HUDEP-2 (cell line): ENCODE measurements around the gene ZNF335.
"Not testable (repeated sequence)": the region's sequence is repeated elsewhere in the genome, so short reads cannot be mapped to it uniquely, and the experiment has no call there.

ENCODE experiments used
- DNase-seq, 76 experiments: peaks; one replicate each; lab custom pipeline; 2025; ENCODE audit not compliant: unreplicated experiment in 76 of 76; lab: John Stamatoyannopoulos, UW

Gene ZNF335

DNA sequence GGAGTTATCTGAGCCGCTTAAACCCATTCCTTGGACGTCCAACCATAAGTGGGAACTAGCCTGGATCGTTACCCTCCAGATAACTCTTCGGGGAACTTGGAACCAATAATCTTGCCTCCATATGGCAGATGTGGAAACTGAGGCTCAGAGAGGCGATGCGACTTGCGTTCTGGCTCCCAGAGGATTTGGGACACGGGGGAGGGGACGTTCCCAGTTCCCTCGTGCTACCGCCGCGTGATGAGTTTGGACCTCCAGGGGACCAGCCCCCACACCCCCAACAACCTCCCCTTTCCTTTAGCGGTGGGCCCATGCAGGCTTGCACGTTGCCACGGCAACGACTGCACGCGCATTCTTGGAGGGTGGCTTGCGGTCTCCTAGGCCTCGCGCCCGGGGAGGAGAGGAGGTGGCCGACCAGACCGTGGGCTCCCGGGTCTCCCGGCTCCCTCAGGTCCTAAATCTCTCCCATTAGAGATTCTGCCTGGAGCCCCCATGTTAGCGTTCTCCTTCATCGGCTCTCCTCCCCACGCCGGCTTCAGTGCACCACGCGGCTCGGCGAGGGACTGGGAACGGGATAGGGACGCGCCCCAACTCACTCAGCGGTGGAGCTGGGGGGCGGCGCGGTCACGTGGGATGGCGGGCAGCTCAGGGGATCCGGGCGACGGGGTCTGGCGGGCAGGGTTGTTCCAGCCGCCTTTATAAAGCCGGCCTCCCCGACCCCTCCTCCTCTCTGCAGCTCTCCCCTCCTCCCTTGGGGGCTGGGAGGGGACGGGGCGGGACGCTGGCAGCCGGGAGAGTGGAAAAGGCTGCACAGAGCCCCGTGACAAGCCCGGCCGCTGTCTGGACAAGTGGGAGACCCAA, 60.3 kb downstream of the ZNF335 start, which contains the start of gene PLTP:
PLTP (minus strand) TSS at position 670 of the 858 bp plus-strand sequence. CDS start 703 bp downstream, outside the sequence.
- DNase-seq = peak in 16 of 76 experiments; percentile 5 to 44 (median 15)

DNA sequence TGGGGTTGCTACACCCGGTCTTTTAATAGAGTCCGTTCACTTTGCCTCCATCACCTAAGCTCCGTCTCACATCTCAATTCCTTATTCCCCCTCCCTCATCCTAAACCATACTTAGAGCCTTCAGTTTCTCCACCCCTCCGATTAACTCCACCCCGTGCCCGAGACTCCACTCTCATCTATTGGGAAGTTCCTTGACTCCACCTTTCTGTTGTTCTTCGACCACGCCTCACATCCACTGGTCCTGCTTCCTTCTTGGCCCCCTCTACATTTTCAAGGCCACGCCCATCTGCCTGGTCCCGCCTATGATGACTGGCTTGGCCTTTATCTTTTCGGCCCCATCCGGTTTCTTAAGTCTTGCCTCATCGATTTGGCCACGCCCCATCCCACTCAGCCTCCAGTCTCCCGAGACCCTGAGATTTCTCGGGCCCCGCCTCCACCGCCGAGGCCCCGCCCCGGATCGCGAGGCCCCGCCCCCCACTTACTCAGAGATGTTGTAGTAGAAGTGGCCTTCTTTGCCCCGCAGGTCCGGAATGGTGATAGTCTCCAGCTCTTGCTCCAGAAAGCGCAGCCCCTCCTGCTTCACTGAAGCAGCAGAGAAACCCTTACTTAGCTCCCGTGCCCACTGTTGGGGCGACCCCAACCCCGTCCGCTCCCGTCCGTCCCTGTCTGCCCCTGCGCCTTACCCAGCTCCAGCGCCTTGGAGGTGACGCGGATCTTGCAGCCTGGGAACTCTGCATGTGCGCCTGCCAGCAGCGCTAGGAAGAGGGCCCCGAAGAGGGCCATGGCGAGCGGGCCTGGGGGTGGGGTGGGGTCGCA, 61.1 kb downstream of the ZNF335 start:
- peak; percentile 49 to 100 (median 98) for DNase-seq

DNA sequence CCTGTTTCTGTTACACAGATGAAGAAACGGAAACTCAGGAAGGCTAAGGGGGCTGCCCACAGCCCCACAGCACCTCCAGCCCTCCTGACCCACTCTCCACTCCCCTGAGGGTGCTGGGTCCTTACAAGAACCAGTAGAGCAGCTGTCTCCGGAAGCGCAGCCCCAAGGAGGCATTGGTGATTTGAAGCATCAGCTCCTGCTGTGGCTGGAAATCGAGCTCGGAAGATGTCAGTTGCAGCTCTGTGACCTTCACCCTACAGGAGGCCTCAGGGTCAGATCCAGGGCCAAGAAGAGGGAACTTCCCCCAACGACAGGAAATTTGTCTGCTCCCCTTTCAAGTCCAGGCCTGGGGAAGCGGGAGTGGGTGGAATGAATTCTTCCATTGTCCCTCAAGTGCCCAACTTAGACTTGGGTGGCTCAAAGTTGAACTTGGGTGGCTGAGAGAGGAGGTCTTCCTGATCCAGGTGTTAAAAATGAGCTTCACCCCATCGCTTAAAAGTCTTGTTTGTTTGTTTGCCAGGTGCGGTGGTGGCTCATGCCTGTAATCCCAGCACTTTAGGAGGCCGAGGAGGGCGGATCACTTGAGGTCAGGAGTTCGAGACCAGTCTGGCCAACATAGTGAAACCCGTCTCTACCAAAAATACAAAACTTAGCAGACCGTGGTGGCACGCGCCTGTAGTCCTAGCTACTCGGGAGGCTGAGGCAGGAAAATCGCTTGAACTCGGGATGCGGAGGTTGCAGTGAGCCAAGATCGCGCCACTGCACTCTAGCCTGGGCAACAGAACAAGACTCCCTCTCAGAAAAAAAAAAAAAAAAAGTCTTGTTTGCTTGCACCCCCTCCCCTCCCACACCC, 62.0 kb downstream of the ZNF335 start:
- DNase-seq = no peak

DNA sequence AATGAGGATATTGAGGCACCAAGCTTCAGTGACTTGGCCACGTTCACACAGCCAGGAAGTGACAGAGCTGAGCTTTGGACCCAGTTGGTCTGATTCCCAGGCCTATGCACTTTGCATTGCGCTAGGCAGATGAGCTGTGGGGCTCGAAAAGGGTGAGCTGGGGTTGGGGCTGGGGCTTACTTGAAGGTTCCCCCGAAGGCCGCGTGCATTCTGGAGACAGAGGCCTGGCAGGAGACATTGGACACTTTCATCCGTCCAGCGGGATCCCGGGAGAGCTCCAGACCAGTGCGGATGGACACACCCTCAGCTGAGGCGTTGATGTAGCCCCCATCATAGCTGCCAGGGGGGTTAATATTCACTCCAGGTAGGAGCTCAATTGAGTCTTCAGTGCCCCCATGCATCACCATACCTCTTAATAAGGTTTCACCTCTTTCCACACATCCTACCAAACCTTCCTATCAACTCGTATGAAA, 62.6 kb downstream of the ZNF335 start:
- DNase-seq = no peak

- DNase-seq = no peak
Observed at GRCh38 chr20:45908084-45908483, 63.9 kb downstream of the ZNF335 start.

- DNase-seq = no peak
Observed at GRCh38 chr20:45907219-45907948, 64.6 kb downstream of the ZNF335 start.

GRCh38 chr20:45905505-45906079, 66.4 kb downstream of the ZNF335 start:
- no peak for DNase-seq

GRCh38 chr20:45904583-45905504, 67.2 kb downstream of the ZNF335 start:
- no peak for DNase-seq

GRCh38 chr20:45902199-45902701, 69.8 kb downstream of the ZNF335 start:
- DNase-seq = no peak

DNA sequence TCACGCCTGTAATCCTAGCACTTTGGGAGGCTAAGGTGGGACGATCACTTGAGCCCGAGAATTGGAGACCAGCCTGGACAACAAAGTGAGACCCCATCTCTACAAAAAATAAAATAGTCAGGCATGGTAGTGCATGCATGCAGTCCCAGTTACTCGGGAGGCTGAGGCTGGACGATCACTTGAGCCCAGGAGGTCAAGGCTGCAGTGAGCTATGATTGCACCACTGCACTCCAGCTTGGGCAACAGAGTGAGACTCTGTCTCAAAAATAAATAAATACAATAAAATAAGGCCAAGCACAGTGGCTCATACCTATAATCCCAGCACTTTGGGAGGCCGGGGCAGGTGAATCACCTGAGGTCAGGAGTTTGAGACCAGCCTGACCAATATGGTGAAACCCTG, 70.7 kb downstream of the ZNF335 start:
- DNase-seq = not testable (repeated sequence)

DNA sequence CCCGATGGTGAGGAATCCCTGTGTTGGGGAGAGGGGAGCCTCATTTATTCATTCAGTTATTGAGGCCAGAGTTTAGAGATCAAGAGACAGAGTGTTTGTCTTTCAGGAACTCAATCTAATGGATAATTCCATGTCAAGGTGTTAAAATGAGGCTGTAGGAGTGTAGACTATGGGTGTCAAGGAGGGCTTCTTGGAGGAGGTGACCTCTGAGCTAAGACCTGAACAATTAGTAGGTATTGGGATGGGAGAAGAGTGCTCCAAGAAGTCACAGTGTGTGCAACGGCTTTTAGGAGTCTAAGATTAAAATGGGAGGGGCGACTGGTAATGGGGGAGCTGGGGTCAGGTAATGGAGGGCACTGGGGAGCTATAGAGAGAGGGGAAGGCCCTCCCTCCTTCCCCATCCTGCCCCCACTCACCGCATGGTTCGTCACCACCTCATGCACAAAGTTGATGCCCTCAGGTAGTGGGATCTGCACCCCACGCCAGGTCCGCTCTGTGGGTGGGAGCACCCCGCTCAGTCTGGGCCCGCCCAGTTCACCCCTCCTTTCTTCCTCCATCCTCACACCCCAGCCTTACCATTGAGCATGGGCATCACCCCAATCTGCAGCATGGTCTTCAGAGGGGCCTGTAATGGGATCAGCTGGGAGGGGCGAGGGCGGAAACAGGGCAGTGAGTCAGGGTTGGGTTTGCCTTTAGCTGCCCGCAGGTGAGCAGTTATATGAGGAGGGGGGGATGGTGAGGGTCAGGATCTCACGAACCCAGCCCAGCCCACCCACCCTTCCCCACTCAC, 72.8 kb downstream of the ZNF335 start:
- DNase-seq = no peak
